CD14-positive monocyte (primary cell): ENCODE data around the gene IFRD1. TPM values are rescaled to one million over a fixed set of nuclear protein-coding genes. Genes with fewer than 3 reads are reported as not detected.

Experiments used
- DNase-seq, 3 donors: peaks; one replicate each; pipeline ENCODE4 v3.0.0-alpha.2; 2011 to 2022
- H2AFZ ChIP-seq: 2 replicates; pipeline ENCODE4 v1.6.0; 2012; ENCODE audit warnings: mild to moderate bottlenecking, low read depth, low read length, inconsistent platforms; ENCODE audit not compliant: insufficient read depth, poor library complexity, severe bottlenecking
- H3K27ac ChIP-seq, 2 donors: 1 replicate in 1 of 2; 2 replicates in 1 of 2; pipeline ENCODE4 v1.5.1; 2012 to 2013; ENCODE audit warnings: low read length in 2 of 2, control low read depth in 1 of 2, inconsistent platforms in 1 of 2, low read depth in 1 of 2, mild to moderate bottlenecking in 1 of 2
- H3K27me3 ChIP-seq, 2 donors: one replicate each; pipeline versions ENCODE4 v1.6.0 to v1.6.1; 2011 to 2013; ENCODE audit warnings: low read length in 2 of 2; ENCODE audit not compliant: control insufficient read depth in 2 of 2, insufficient read depth in 2 of 2
- H3K36me3 ChIP-seq, 2 donors: replicated peaks in 1 of 2; 1 replicate in 1 of 2; 2 replicates in 1 of 2; pipeline versions ENCODE4 v1.5.1 to v1.6.1; 2012 to 2013; ENCODE audit warnings: low read length in 2 of 2, control low read depth in 1 of 2, inconsistent platforms in 1 of 2, mild to moderate bottlenecking in 1 of 2; ENCODE audit not compliant: insufficient read depth in 2 of 2, control insufficient read depth in 1 of 2
- H3K4me1 ChIP-seq, 2 donors: 1 replicate in 1 of 2; 2 replicates in 1 of 2; pipeline versions ENCODE4 v1.5.1 to v1.6.1; 2012 to 2013; ENCODE audit warnings: low read length in 2 of 2, control low read depth in 1 of 2, inconsistent platforms in 1 of 2, mild to moderate bottlenecking in 1 of 2, moderate library complexity in 1 of 2; ENCODE audit not compliant: insufficient read depth in 2 of 2, control insufficient read depth in 1 of 2
- H3K4me2 ChIP-seq: replicated peaks from 2 replicates; pipeline ENCODE3; 2012; ENCODE audit warnings: low read length, moderate library complexity, mild to moderate bottlenecking; ENCODE audit not compliant: poor library complexity, severe bottlenecking; ENCODE audit errors: extremely low read depth
- H3K4me3 ChIP-seq, 3 experiments: fragments of 200-600 bp in 1 of 3; sonication (generic) in 1 of 3; replicated peaks in 1 of 3; 1 replicate in 2 of 3; 2 replicates in 1 of 3; pipeline ENCODE4 v1.5.1; 2011 to 2013; ENCODE audit warnings: low read length in 3 of 3, mild to moderate bottlenecking in 3 of 3, control low read depth in 2 of 3, low read depth in 2 of 3, inconsistent platforms in 1 of 3, moderate library complexity in 1 of 3
- H3K79me2 ChIP-seq: 2 replicates; pipeline ENCODE4 v1.6.0; 2012; ENCODE audit warnings: mild to moderate bottlenecking, control low read depth, inconsistent platforms, low read length, moderate library complexity; ENCODE audit not compliant: insufficient read depth
- H3K9ac ChIP-seq: 2 replicates; pipeline ENCODE4 v1.6.0; 2017; ENCODE audit warnings: low read length, mild to moderate bottlenecking; ENCODE audit not compliant: insufficient read depth, poor library complexity, severe bottlenecking
- H3K9me3 ChIP-seq, 2 donors: replicated peaks in 1 of 2; 1 replicate in 1 of 2; 2 replicates in 1 of 2; pipeline versions ENCODE4 v1.5.1 to v1.6.1; 2012 to 2013; ENCODE audit warnings: low read length in 2 of 2, control low read depth in 1 of 2; ENCODE audit not compliant: control insufficient read depth in 1 of 2, insufficient read depth in 1 of 2
- H4K20me1 ChIP-seq: 2 replicates; pipeline ENCODE4 v1.6.0; 2012; ENCODE audit warnings: mild to moderate bottlenecking, low read length, control low read depth, moderate library complexity; ENCODE audit not compliant: insufficient read depth
- H3K27ac Mint-ChIP-seq, 7 donors: one replicate each; pipeline ENCODE4 v1.8.0; 2020; ENCODE audit warnings: mild to moderate bottlenecking in 7 of 7, mixed read lengths in 7 of 7, moderate library complexity in 6 of 7, inconsistent platforms in 2 of 7
- H3K27me3 Mint-ChIP-seq, 3 donors: one replicate each; pipeline ENCODE4 v1.8.0; 2021 to 2022; ENCODE audit warnings: low read depth in 3 of 3, mild to moderate bottlenecking in 3 of 3, mixed read lengths in 3 of 3, moderate library complexity in 3 of 3, inconsistent platforms in 1 of 3
- H3K36me3 Mint-ChIP-seq, 2 donors: one replicate each; pipeline ENCODE4 v1.8.0; 2020; ENCODE audit warnings: mixed read lengths in 2 of 2, inconsistent platforms in 1 of 2, mild to moderate bottlenecking in 1 of 2
- H3K4me1 Mint-ChIP-seq: one replicate; pipeline ENCODE4 v1.8.0; 2020; ENCODE audit warnings: mild to moderate bottlenecking, mixed read lengths
- H3K4me3 Mint-ChIP-seq, 2 donors: one replicate each; pipeline ENCODE4 v1.8.0; 2020; ENCODE audit warnings: mild to moderate bottlenecking in 2 of 2, mixed read lengths in 2 of 2, moderate library complexity in 1 of 2
- H3K9me3 Mint-ChIP-seq, 7 donors: one replicate each; pipeline ENCODE4 v1.8.0; 2020 to 2022; ENCODE audit warnings: mixed read lengths in 7 of 7, mild to moderate bottlenecking in 6 of 7, moderate library complexity in 6 of 7, inconsistent platforms in 2 of 7
- CTCF ChIP-seq: fragments of 200-600 bp; IDR thresholded peaks from one replicate; pipeline ENCODE4 v1.8.0; 2022; ENCODE audit warnings: antibody characterized with exemption, mild to moderate bottlenecking
- WGBS: methylation state at CpG from one replicate; pipeline ENCODE4 v1.1.5; 2013; ENCODE audit warnings: missing lambda C conversion rate; ENCODE audit not compliant: insufficient coverage; 5-methylcytosine and 5-hydroxymethylcytosine counted together
- intact Hi-C, 2 donors: fragments of 100-400 bp; cut with micrococcal nuclease; formaldehyde crosslinking; loops; one replicate each; pipeline versions ENCODE4 v1.15.0 to v1.15.1; 2023
- polyA plus RNA-seq, 3 donors: library from polyadenylated mRNA; depleted of rRNA in 1 of 3; unstranded in 2 of 3; stranded (reverse) in 1 of 3; fragments of 300-500 nt in 2 of 3; fragments of >200 nt in 1 of 3; fragmentation: Illumina TruSeq in 2 of 3; gene quantifications; 1 replicate in 2 of 3; 2 replicates in 1 of 3; pipeline ENCODE4 v1.2.3, GENCODE V29; 2012 to 2021

Gene IFRD1
- polyA plus RNA-seq, 3 donors, result 13.6 to 81.6 (median 18.7) TPM

- intact Hi-C loops, result no loop called here
- H3K36me3 Mint-ChIP-seq, result no peaks in the 10 kb centered on the region
- Histone ChIP-seq H3K27me3 (no peaks in the 10 kb centered on the region), H3K36me3 (no peaks in the 10 kb centered on the region), H3K27ac (no peak overlapping the region), H3K79me2 (no peaks in the 10 kb centered on the region), H4K20me1 (no peaks in the 10 kb centered on the region), H3K9me3 (no peaks in the 10 kb centered on the region), H3K4me2 (no peak overlapping the region), H3K9ac (no peak overlapping the region), H2AFZ (no peak overlapping the region), H3K4me1 (no peaks in the 10 kb centered on the region), H3K4me3 (no peak overlapping the region)
- no peaks in the 10 kb centered on the region for H3K4me1 Mint-ChIP-seq
- no peak overlapping the region for H3K27ac Mint-ChIP-seq
- H3K4me3 Mint-ChIP-seq, result no peak overlapping the region
- peaks cover 0 to 2% (median 0%) of the 10 kb centered on the region in 7 donors for H3K9me3 Mint-ChIP-seq
- DNase-seq, result no peak
- no peak for TF ChIP-seq CTCF
- WGBS, result 93% methylated on average over 3 of the region's 5 CpGs
- peaks cover 0 to 5% (median 2%) of the 10 kb centered on the region in 3 donors for H3K27me3 Mint-ChIP-seq
Observed at GRCh38 chr7:112504093-112504695, 53.9 kb downstream of the IFRD1 start.

- no peak overlapping the region for H3K9ac ChIP-seq
- WGBS, result 100% methylated on average over 1 of the region's 2 CpGs
- Mint-ChIP-seq H3K27ac (no peak overlapping the region), H3K9me3 (peaks cover 0 to 2% (median 0%) of the 10 kb centered on the region in 7 donors), H3K4me1 (peaks cover 9% of the 10 kb centered on the region), H3K4me3 (no peak overlapping the region), H3K36me3 (no peaks in the 10 kb centered on the region), H3K27me3 (peaks cover 0 to 3% (median 0%) of the 10 kb centered on the region in 3 donors)
- H2AFZ ChIP-seq, result no peak overlapping the region
- H3K4me2 ChIP-seq, result no peak overlapping the region
- peaks cover 11 to 13% of the 10 kb centered on the region in 2 donors for H3K4me1 ChIP-seq
- DNase-seq, result no peak
- no peaks in the 10 kb centered on the region for H4K20me1 ChIP-seq
- H3K4me3 ChIP-seq, result no peak overlapping the region
- H3K79me2 ChIP-seq, result no peaks in the 10 kb centered on the region
- no peaks in the 10 kb centered on the region for H3K27me3 ChIP-seq
- H3K36me3 ChIP-seq, result no peaks in the 10 kb centered on the region
- H3K9me3 ChIP-seq, result no peaks in the 10 kb centered on the region
- no peak overlapping the region for H3K27ac ChIP-seq
- intact Hi-C loops, result no loop called here
- TF ChIP-seq CTCF, result no peak
Observed at GRCh38 chr7:112505495-112505894, 55.2 kb downstream of the IFRD1 start.
